Left cardiac atrium (tissue), 4 donors: ENCODE data around the gene STON2. TPM values are rescaled to one million over a fixed set of nuclear protein-coding genes. Genes with fewer than 3 reads are reported as not detected.

Source experiments
- ATAC-seq, 2 donors: fragments of 200-7000 bp; cut with Tn5 transposase; one replicate each; pipeline ENCODE4 v1.9.1; 2020; ENCODE audit warnings: mild to moderate bottlenecking in 2 of 2, moderate library complexity in 2 of 2
- DNase-seq: peaks from one replicate; pipeline ENCODE4 v3.0.0-alpha.2; 2020
- intact Hi-C, 2 donors: fragments of 100-400 bp; cut with DNase I; formaldehyde crosslinking; loops; one replicate each; pipeline versions ENCODE4 v1.14.1 to v1.15.1; 2022 to 2023
- total RNA-seq, 2 donors: library from RNA; stranded (reverse); fragmentation: NEBNext Ultra II Directional; extraction: Animal tissue kit (Norgen Biotek cat#: 25700); gene quantifications; one replicate each; pipeline ENCODE4 v1.2.1, GENCODE V29; 2021
- donor health status: DM: no; HTN: yes; CAD: no.
- donor health status: DM: no; HTN: yes; CAD: no; lungs with severe emphysema.
- donor health status: DM: yes; HTN: yes; CAD: no.
- donor health status: Dilated cardiomyopathy.

Gene STON2
- total RNA-seq, 2 donors from 2014 or later, result 8.5 to 19.1 TPM

- peak; percentile 45 for DNase-seq
- peak; percentile 4 to 8 for ATAC-seq
- intact Hi-C loops, result no loop called here
Observed at GRCh38 chr14:81219759-81220579, 180.2 kb downstream of the STON2 start.

DNA sequence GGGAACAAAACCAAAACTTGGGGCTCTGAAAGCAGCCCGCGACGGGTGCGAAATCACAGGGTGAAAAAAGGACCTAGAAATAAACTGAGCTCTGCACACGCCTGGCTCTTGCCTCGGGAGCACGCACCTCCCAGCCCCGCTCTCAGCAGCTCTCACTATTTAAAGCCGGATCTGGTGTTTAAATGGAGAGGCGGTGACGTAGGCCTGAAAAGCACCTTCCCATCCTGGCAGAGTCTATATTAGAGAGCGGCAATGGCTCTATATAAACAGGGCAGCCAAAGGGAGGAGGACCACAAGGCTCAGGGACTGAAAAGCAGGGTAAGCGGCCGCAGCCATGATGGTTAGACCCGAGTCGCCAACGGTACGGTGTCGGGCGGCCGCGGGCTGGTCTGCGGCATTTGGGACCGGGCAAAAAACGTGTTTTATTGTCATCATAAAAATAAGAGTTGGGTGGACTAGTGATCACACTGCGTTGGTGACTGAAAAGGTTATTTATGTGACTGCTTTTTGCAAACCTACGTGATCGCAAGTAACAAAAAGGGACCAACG is 180.8 kb downstream of the STON2 start:
- intact Hi-C loops, result no loop called here
- DNase-seq (peak; percentile 92), ATAC-seq (peak; percentile 72 to 82)

DNA sequence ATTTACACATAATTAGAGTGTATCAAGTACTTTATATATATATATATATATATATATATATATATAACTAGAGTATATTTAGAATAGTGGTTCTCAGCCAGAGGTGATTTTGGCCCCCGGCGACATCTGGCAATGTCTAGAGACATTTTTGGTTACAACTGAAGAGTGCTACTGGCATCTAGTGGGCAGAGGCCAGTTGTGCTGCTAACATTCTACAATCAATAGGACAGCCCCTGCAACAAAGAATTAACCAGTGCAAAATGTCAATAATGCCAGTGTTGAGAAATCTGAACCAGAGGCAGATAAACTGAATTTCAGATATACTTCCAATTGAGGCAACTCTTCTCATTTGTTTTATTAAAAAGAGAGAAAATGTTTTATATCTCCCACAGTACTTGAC is 188.3 kb downstream of the STON2 start:
- intact Hi-C loops, result loop anchor here in 1 of 2 donors (5.0 kb wide), 1 partner anchor 215 kb away; no protein-coding TSS in a partner anchor
- DNase-seq, result peak; percentile 43
- ATAC-seq, result peak; percentile 48 to 74

Other genes starting within 250 kb of the STON2 start
- gene GTF2A1, start 179.4 kb downstream of the STON2 start, total RNA-seq, result 10 to 100 TPM; 16.7 to 17.7 TPM
- 10 to 100 TPM; 56.9 to 66.0 TPM for gene SEL1L, start 133.5 kb upstream of the STON2 start, total RNA-seq